Activated CD4-positive, alpha-beta T cell treated with anti-CD3 and anti-CD28 coated beads for 36 hours (primary cell): ENCODE measurements around the gene AHRR. TPM values are rescaled to one million over a fixed set of nuclear protein-coding genes. Genes with fewer than 3 reads are reported as not detected.
"Not testable (repeated sequence)": the region's sequence is repeated elsewhere in the genome, so short reads cannot be mapped to it uniquely, and the experiment has no call there.

Experiments used
- ATAC-seq: fragments of 200-7000 bp; cut with Tn5 transposase; one replicate; pipeline ENCODE4 v1.10.0; 2021; ENCODE audit warnings: mild to moderate bottlenecking, moderate library complexity
- CTCF ChIA-PET: fragments of 350-600 bp; sonication (Branson Sonifier 250); formaldehyde crosslinking; loops from one replicate; lab custom pipeline; 2021; ENCODE audit warnings: antibody characterized with exemption; lab: Charles Lee
- POLR2A ChIA-PET: fragments of 350-600 bp; sonication (Branson Sonifier 250); formaldehyde crosslinking; loops from one replicate; lab custom pipeline; 2021; ENCODE audit warnings: antibody characterized with exemption, inconsistent platforms; lab: Charles Lee
- DNase-seq: peaks from one replicate; pipeline ENCODE4 v3.0.0-alpha.2; 2020
- H3K27ac Mint-ChIP-seq: one replicate; pipeline ENCODE4 v1.8.0; 2021; ENCODE audit warnings: mixed read lengths
- H3K27me3 Mint-ChIP-seq: one replicate; pipeline ENCODE4 v1.8.0; 2021; ENCODE audit warnings: mixed read lengths
- H3K36me3 Mint-ChIP-seq: one replicate; pipeline ENCODE4 v1.8.0; 2021; ENCODE audit warnings: low read depth, mixed read lengths
- H3K4me1 Mint-ChIP-seq: one replicate; pipeline ENCODE4 v1.8.0; 2021; ENCODE audit warnings: mixed read lengths
- H3K4me3 Mint-ChIP-seq: one replicate; pipeline ENCODE4 v1.8.0; 2021; ENCODE audit warnings: mild to moderate bottlenecking, moderate library complexity, mixed read lengths
- H3K9me3 Mint-ChIP-seq: one replicate; pipeline ENCODE4 v1.8.0; 2021; ENCODE audit warnings: low read depth, mixed read lengths
- intact Hi-C, 2 experiments: fragments of 100-400 bp; cut with DNase I in 1 of 2; cut with micrococcal nuclease in 1 of 2; formaldehyde crosslinking; loops; one replicate each; pipeline versions ENCODE4 v1.14.2 to v1.15.1; 2022 to 2024; cut with DNase I, micrococcal nuclease
- total RNA-seq, 2 experiments: library from RNA; stranded (reverse); gene quantifications; one replicate each; pipeline ENCODE4 v1.2.3, GENCODE V29; 2021

The AHRR gene
- total RNA-seq, 2 experiments from 2014 or later: 15.1 to 20.5 TPM

DNA sequence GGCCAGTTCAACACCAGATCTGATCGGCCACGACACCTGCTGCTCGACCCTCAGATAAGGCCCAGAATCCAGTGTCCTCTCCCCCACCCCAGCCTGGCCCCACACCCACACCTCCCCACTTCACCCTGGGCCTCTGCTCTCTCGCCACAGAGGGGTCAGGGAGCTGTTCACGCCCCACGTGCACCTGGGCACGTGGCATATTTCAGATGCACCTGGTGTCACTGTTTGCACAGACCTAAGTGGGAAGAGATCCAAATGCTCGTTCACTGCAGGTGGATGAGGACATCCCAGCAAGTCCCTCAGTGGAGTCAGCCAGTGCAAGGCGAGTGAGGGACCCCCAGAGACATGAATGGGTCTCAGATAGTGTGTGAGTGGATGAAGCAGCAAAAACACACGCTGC is 25.3 kb upstream of the AHRR start:
- CTCF ChIA-PET, intact Hi-C loops, H3K27ac Mint-ChIP-seq, H3K9me3 Mint-ChIP-seq, H3K27me3 Mint-ChIP-seq, DNase-seq, ATAC-seq, POLR2A ChIA-PET, H3K4me3 Mint-ChIP-seq: not testable (repeated sequence)
- H3K36me3 Mint-ChIP-seq: peaks cover 15% of the 10 kb centered on the region
- H3K4me1 Mint-ChIP-seq: peaks cover 25% of the 10 kb centered on the region

DNA sequence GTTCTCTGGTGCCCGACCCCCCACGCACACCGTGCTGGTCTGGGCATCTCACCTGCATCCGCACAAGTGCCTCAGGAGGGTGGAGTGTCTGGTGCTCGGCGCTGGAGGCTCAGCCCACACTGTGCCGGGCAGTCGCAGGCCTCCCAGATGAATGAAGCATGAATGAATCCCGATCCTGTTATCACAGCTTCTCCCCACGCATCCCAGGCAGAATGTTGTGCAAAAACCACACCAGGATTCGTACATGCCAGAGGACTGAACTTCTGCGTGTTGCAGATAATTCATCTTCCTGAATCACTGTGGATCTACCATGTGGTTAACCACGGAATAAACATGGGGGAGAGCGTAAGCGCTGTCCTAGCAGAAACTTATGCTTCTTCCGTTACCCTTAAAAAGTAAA is 24.6 kb upstream of the AHRR start:
- peaks cover 31% of the 10 kb centered on the region for H3K4me1 Mint-ChIP-seq
- ATAC-seq (peak; percentile 89), DNase-seq (peak; percentile 32)
- H3K27me3 Mint-ChIP-seq, POLR2A ChIA-PET, H3K27ac Mint-ChIP-seq, CTCF ChIA-PET, H3K4me3 Mint-ChIP-seq, H3K36me3 Mint-ChIP-seq, H3K9me3 Mint-ChIP-seq, intact Hi-C loops: not testable (repeated sequence)

DNA sequence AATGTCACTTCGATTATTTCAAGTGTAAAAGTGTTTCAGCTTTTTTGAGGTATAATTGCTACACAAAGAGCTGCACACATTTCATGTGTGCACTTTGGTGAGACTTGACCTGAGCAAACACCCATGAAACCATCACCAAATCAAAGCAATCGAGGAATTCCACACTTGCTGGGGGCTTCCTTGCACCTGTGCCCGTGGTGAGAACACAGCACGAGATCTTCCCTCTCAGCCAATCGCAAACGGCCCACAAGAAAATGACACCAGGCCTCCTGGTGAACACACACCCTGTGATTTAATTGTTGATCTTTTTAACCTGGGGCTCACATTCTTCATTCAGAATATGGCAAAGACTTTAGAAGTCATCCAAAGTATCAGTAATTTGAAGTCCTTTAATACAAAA is 24.1 kb upstream of the AHRR start:
- H3K27me3 Mint-ChIP-seq, ATAC-seq, H3K36me3 Mint-ChIP-seq, POLR2A ChIA-PET, H3K4me3 Mint-ChIP-seq, DNase-seq, H3K9me3 Mint-ChIP-seq, intact Hi-C loops, CTCF ChIA-PET: not testable (repeated sequence)
- Mint-ChIP-seq H3K4me1 (peaks cover 36% of the 10 kb centered on the region), H3K27ac (peak overlapping the region; percentile 51)

DNA sequence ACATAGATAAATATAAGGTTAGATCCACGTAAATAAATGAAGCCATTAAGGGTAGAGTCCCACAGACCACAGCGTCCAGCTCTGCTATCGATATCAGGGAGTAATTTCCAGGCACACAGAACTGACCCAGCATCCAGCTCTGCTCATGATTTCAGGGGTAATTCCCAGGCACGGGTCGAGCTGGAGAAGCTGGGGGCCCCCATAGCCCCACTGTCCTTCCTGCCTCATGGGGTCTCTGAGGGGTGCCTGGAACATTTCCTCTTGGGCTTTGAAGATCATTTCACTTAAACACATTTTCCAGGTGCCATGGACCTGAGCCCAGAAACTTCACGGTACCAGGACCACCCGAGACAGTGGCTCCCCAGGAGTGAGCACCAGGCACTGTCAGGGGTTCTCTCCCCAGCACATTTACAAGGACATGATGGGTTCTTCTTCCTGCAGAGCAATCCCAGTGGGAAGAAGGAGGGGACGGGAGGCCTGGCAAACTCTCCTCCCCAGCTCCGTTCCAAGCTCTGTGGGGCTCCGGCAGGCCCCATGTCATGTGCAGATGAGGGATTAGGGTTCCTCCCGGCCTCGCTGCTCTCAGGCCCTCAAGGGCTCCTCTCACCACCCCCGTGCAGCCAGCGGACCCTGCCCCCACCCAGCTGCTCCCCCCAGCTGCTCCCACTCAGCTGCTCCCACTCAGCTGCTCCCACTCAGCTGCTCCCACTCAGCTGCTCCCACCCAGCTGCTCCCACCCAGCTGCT is 23.4 kb upstream of the AHRR start:
- ATAC-seq, H3K27me3 Mint-ChIP-seq, CTCF ChIA-PET, intact Hi-C loops, H3K9me3 Mint-ChIP-seq, H3K27ac Mint-ChIP-seq, H3K36me3 Mint-ChIP-seq, DNase-seq, H3K4me3 Mint-ChIP-seq: not testable (repeated sequence)
- peaks cover 36% of the 10 kb centered on the region for H3K4me1 Mint-ChIP-seq
- POLR2A ChIA-PET: interaction anchor here (1.3 kb wide), 1 partner anchor 11 kb away, joined by 4 read pairs; no protein-coding TSS in a partner anchor

DNA sequence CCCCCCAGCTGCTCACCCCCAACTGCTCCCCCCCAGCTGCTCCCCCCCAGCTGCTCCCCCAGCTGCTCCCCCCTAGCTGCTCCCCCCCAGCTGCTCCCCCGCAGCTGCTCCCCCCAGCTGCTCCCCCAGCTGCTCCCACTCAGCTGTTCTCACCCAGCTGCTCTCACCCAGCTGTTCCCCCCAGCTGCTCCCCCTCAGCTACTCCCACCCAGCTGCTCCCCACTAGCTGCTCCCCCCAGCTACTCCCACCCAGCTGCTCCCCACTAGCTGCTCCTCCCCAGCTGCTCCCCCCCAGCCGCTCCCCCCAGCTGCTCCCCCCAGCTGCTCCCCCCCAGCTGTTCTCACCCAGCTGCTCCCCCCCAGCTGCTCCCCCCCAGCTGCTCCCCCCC is 22.8 kb upstream of the AHRR start:
- CTCF ChIA-PET: interaction anchor here (0.7 kb wide), 1 partner anchor 148 kb away, joined by 3 read pairs; no protein-coding TSS in a partner anchor

DNA sequence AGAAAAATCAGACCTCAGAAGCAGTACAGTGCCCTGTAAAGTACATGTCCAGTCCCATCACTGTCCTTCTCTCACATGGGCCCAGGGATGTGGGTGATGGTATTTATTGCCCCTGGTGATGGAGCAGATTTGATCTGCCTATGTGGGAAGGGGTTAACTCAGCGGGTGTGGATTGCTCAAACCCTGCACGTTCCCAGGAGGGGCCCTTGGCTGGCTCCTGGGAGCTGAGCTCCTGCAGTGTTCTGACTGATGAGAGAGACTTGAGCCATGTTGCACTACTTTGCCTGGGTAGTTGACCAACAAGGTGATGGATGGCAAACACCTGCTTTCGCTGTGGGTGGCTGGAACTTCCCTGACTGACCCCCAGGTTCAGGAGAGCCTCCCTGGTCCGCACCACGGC is 21.6 kb upstream of the AHRR start:
- H3K4me1 Mint-ChIP-seq: peaks cover 37% of the 10 kb centered on the region
- intact Hi-C loops, H3K27me3 Mint-ChIP-seq, H3K9me3 Mint-ChIP-seq, CTCF ChIA-PET, H3K27ac Mint-ChIP-seq, H3K36me3 Mint-ChIP-seq, POLR2A ChIA-PET, DNase-seq, ATAC-seq, H3K4me3 Mint-ChIP-seq: not testable (repeated sequence)

More for the DNA sequence above, 22.8 kb upstream of the AHRR start:
- H3K9me3 Mint-ChIP-seq: no peaks in the 10 kb centered on the region
- DNase-seq (no peak), ATAC-seq (no peak)
- POLR2A ChIA-PET: interaction anchor here (1.3 kb wide), 1 partner anchor 12 kb away, joined by 4 read pairs; no protein-coding TSS in a partner anchor
- H3K27me3 Mint-ChIP-seq: no peaks in the 10 kb centered on the region
- H3K36me3 Mint-ChIP-seq: peaks cover 2% of the 10 kb centered on the region
- peaks cover 37% of the 10 kb centered on the region for H3K4me1 Mint-ChIP-seq
- intact Hi-C loops: no loop called here
- H3K4me3 Mint-ChIP-seq: no peak overlapping the region
- H3K27ac Mint-ChIP-seq: no peak overlapping the region

DNA sequence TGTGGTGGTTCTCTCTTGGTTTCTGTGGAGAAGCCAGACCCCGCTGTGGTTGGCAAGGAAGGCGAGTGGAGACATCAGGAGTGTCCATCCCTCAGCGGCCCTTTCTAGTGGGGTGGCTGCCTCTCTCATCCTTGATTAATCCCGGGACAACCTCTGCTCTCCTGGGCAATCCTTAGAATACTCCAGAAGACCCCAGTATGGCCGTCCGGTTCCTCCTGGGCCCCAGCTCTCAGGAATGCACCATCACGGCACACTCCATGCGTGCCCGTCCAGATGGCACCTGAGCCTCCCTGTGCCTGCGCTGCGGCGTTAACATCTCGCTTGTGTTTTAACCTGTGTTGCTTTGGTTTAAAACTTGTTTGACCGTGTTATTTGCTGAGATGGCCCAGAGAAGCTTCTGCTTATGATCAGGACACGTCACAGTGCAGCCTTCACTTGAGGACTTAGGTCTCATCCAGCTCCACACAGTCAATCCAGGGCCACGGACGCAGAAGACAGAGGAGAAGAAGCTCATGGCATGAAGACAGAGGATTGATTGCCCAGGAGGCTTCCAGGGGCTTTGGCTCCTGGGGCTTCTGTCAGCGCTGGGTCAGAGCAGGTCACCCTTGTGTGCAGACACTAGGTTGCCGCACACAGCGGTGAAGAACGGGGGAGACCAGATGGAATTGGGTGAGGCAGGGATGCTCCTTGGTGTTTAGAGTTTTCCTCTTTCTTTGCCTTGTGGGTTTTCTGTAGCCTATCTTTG is 20.7 kb upstream of the AHRR start:
- H3K27ac Mint-ChIP-seq, intact Hi-C loops, H3K4me3 Mint-ChIP-seq, CTCF ChIA-PET, H3K36me3 Mint-ChIP-seq, POLR2A ChIA-PET, H3K27me3 Mint-ChIP-seq, ATAC-seq, H3K9me3 Mint-ChIP-seq, DNase-seq: not testable (repeated sequence)
- H3K4me1 Mint-ChIP-seq: peaks cover 36% of the 10 kb centered on the region

DNA sequence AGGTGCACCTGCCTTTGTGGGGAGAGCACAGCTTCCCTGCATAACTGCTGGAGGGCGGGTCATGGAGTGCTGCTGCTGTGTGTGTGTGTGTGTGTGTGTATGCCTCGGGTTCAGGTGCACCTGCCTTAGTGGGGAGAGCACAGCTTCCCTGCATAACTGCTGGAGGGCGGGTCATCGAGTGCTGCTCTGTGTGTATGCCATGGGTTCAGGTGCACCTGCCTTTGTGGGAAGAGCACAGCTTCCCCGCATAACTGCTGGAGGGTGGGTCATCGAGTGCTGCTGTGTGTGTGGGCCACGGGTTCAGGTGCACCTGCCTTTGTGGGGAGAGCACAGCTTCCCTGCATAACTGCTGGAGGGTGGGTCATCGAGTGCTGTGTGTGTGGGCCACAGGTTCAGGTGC is 19.1 kb upstream of the AHRR start:
- H3K9me3 Mint-ChIP-seq, DNase-seq, H3K27me3 Mint-ChIP-seq, intact Hi-C loops, POLR2A ChIA-PET, ATAC-seq, CTCF ChIA-PET, H3K27ac Mint-ChIP-seq, H3K4me3 Mint-ChIP-seq: not testable (repeated sequence)
- peaks cover 11% of the 10 kb centered on the region for H3K36me3 Mint-ChIP-seq
- H3K4me1 Mint-ChIP-seq: peaks cover 21% of the 10 kb centered on the region

DNA sequence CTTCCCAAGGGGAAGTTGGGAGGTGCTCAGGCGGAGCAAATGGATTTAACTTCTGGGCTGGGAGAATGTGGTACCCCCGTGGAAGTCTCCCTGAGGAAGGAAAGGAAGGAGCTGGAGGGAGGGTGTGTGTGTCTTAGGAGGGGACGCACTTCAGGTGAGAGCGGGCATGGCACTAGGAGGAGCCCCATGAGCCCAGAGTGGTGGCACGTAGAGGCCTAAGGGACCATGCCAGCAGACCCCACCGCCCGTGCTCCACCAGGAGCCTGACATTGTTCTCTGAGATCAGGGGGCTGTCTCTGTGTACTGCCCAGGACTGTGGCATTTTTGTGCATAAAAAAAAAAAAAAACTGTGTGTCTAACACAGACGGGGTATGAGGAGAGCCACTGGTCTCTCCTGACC is 18.5 kb upstream of the AHRR start:
- POLR2A ChIA-PET: no interaction called here
- ATAC-seq: no peak
- Mint-ChIP-seq H3K27ac (no peak overlapping the region), H3K4me1 (peaks cover 18% of the 10 kb centered on the region), H3K4me3 (no peak overlapping the region), H3K9me3 (no peaks in the 10 kb centered on the region), H3K36me3 (peaks cover 11% of the 10 kb centered on the region), H3K27me3 (no peaks in the 10 kb centered on the region)
- CTCF ChIA-PET: no interaction called here
- no peak for DNase-seq
- intact Hi-C loops: no loop called here

DNA sequence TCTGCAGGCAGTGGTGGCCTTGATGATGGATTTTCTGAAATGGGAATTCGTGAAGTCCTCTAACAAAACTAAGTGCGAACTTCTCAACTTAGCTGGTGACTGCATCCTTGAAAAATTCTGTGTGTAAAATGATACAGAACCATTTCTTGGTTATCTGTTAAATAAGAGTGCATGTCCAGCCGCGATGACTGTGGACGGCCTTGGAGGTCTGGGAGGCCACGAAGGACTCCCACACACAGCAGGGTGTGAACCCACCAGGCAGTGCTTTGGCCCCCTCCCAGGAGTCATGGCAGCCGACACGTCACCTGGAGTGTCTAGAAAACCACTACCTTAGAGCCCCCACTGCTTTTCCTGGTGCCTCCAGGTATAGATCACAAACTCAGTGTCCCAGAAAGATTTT is 17.8 kb upstream of the AHRR start:
- POLR2A ChIA-PET, H3K27ac Mint-ChIP-seq, ATAC-seq, intact Hi-C loops, CTCF ChIA-PET, H3K27me3 Mint-ChIP-seq, H3K4me3 Mint-ChIP-seq, DNase-seq, H3K9me3 Mint-ChIP-seq: not testable (repeated sequence)
- Mint-ChIP-seq H3K4me1 (peaks cover 18% of the 10 kb centered on the region), H3K36me3 (peaks cover 11% of the 10 kb centered on the region)

DNA sequence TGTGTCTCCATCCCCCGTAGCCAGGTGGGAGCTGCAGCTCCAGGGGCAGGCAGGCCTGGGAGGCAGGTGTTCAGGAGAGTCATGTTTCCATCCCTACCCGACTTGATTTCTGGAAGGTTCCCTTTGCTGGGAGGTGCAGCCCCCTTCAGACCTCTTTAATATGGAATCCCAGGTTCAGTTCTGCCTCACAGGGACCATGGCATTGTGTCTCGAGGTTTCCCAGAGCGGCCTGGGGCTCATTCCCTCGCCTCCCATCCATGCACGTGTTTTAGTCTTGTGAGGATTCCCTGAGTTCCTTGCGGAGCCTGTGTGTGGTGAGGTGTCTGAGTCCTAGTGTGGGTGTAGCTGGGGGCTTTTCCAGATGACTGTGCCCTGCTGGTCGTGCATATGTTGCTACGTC is 16.5 kb upstream of the AHRR start:
- DNase-seq (no peak), ATAC-seq (no peak)
- peaks cover 18% of the 10 kb centered on the region for H3K4me1 Mint-ChIP-seq
- no peak overlapping the region for H3K27ac Mint-ChIP-seq
- no peaks in the 10 kb centered on the region for H3K27me3 Mint-ChIP-seq
- H3K9me3 Mint-ChIP-seq: no peaks in the 10 kb centered on the region
- CTCF ChIA-PET: no interaction called here
- H3K36me3 Mint-ChIP-seq: peaks cover 18% of the 10 kb centered on the region
- intact Hi-C loops: no loop called here
- H3K4me3 Mint-ChIP-seq: no peak overlapping the region
- POLR2A ChIA-PET: no interaction called here

DNA sequence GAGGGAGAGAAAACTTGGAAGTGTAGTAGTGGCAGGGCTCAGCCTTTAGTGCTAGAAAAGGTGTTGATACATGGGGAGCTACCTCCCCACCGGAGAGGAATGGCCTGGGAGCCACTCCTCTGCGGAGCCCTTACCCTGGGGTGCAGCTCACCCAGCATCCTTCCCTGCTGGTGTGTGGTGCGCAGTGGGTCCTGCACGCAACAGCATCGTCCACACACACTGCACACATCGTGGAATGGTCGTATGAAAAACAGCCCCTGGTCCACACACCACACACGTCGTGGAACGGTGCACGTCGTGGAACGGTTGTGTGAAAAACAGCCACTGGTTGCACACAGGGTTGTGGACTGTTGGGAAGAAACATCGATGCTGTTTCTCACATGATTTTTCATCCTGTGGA is 16.1 kb upstream of the AHRR start:
- intact Hi-C loops: no loop called here
- POLR2A ChIA-PET: no interaction called here
- Mint-ChIP-seq H3K27me3 (no peaks in the 10 kb centered on the region), H3K4me1 (peaks cover 18% of the 10 kb centered on the region), H3K27ac (no peak overlapping the region), H3K36me3 (peaks cover 21% of the 10 kb centered on the region), H3K4me3 (no peak overlapping the region), H3K9me3 (no peaks in the 10 kb centered on the region)
- CTCF ChIA-PET: no interaction called here
- DNase-seq (no peak), ATAC-seq (no peak)
